KMS-11 (cell line): ENCODE results near the gene EEF2K.

Experiments used
- H2AFZ ChIP-seq: fragments of 200-600 bp; sonication (generic); 2 replicates; pipeline ENCODE4 v1.6.1; 2016; ENCODE audit warnings: antibody characterized with exemption, mixed run types, low read depth
- H3K27ac ChIP-seq: fragments of 200-600 bp; sonication (generic); 2 replicates; pipeline ENCODE4 v1.6.1; 2016; ENCODE audit warnings: mild to moderate bottlenecking, mixed run types
- H3K27me3 ChIP-seq: fragments of 200-600 bp; sonication (generic); 2 replicates; pipeline ENCODE4 v1.6.1; 2017; ENCODE audit warnings: mild to moderate bottlenecking, low read depth, mixed run types, moderate library complexity; ENCODE audit not compliant: insufficient read depth
- H3K36me3 ChIP-seq: fragments of 200-600 bp; sonication (generic); 2 replicates; pipeline ENCODE4 v1.6.1; 2017; ENCODE audit warnings: mild to moderate bottlenecking, mixed run types; ENCODE audit not compliant: insufficient read depth
- H3K4me1 ChIP-seq: fragments of 200-600 bp; sonication (generic); 2 replicates; pipeline ENCODE4 v1.6.1; 2016; ENCODE audit warnings: mild to moderate bottlenecking, low read depth, mixed run types; ENCODE audit not compliant: poor library complexity, severe bottlenecking
- H3K4me2 ChIP-seq: fragments of 200-600 bp; sonication (generic); 2 replicates; pipeline ENCODE4 v1.7.0; 2016; ENCODE audit warnings: mild to moderate bottlenecking, mixed run types
- H3K4me3 ChIP-seq: fragments of 200-600 bp; sonication (generic); IDR thresholded peaks from 2 replicates; pipeline ENCODE4 v1.6.1; 2017; ENCODE audit warnings: low read depth, low read length, mixed read lengths; ENCODE audit not compliant: insufficient read depth
- H3K79me2 ChIP-seq: fragments of 200-600 bp; sonication (generic); 2 replicates; pipeline ENCODE4 v1.6.1; 2016; ENCODE audit warnings: low read depth, mixed run types; ENCODE audit not compliant: insufficient read depth
- H3K9ac ChIP-seq: fragments of 200-600 bp; sonication (generic); 2 replicates; pipeline ENCODE4 v1.6.1; 2016; ENCODE audit warnings: mild to moderate bottlenecking, mixed run types
- H4K20me1 ChIP-seq: fragments of 200-600 bp; sonication (generic); 2 replicates; pipeline ENCODE4 v1.6.1; 2016; ENCODE audit warnings: mild to moderate bottlenecking, mixed run types; ENCODE audit not compliant: insufficient read depth
- TF ChIP-seq, protein P1 (sequence below): fragments of 200-600 bp; sonication (generic); conservative IDR thresholded peaks from 2 replicates; pipeline ENCODE4 v1.6.1; 2017; ENCODE audit warnings: low read depth, mild to moderate bottlenecking, antibody characterized with exemption, low read length, moderate library complexity, mixed read lengths

Gene EEF2K

DNA sequence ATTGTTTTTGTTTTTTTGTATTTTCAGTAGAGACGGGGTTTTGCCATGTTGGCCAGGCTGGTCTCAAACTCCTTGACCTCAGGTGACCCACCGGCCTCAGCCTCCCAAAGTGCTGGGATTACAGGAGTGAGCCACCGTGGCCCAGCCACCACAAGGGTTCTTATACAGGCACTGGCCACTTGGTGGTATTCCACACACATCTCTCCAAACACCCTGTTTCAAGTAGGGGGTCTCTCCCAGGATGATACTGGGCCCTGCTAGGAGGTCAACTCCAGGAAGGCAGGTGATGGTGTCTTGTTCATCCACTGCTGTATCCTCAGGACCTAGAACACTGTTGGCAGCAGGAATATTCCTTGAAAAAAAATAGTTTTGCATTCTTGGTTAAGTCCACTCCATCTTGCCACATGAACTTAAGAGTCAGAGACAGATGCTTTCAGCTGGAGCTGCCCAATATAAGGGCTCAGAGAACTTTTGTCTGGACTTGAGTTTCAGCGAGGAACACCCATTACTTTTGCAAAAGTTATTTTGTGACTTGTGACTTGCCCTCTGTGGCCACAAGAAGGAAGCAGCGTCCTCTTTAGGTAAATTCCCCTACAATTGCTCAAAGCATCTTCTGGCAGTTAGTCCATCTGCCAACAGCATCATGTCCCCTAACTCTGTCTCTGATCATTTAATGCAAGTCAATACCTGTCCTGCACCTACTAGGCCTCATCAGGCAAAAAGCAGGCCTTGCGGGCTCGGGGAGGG, 7.4 kb upstream of the EEF2K start:
- no peaks in the 10 kb centered on the region for H3K27me3 ChIP-seq
- H2AFZ ChIP-seq: peak overlapping the region; percentile 67; the same call in 1 of the 2 replicates
- H3K36me3 ChIP-seq: no peaks in the 10 kb centered on the region
- no peak overlapping the region for H3K4me3 ChIP-seq
- no peaks in the 10 kb centered on the region for H4K20me1 ChIP-seq
- H3K4me1 ChIP-seq: peaks cover 87% of the 10 kb centered on the region
- peak overlapping the region; percentile 91 for H3K27ac ChIP-seq
- peak overlapping the region; percentile 74 for H3K9ac ChIP-seq
- H3K79me2 ChIP-seq: no peaks in the 10 kb centered on the region
- TF ChIP-seq, protein P1, sequence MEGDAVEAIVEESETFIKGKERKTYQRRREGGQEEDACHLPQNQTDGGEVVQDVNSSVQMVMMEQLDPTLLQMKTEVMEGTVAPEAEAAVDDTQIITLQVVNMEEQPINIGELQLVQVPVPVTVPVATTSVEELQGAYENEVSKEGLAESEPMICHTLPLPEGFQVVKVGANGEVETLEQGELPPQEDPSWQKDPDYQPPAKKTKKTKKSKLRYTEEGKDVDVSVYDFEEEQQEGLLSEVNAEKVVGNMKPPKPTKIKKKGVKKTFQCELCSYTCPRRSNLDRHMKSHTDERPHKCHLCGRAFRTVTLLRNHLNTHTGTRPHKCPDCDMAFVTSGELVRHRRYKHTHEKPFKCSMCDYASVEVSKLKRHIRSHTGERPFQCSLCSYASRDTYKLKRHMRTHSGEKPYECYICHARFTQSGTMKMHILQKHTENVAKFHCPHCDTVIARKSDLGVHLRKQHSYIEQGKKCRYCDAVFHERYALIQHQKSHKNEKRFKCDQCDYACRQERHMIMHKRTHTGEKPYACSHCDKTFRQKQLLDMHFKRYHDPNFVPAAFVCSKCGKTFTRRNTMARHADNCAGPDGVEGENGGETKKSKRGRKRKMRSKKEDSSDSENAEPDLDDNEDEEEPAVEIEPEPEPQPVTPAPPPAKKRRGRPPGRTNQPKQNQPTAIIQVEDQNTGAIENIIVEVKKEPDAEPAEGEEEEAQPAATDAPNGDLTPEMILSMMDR: peak; percentile 48
- peak overlapping the region; percentile 69 for H3K4me2 ChIP-seq

DNA sequence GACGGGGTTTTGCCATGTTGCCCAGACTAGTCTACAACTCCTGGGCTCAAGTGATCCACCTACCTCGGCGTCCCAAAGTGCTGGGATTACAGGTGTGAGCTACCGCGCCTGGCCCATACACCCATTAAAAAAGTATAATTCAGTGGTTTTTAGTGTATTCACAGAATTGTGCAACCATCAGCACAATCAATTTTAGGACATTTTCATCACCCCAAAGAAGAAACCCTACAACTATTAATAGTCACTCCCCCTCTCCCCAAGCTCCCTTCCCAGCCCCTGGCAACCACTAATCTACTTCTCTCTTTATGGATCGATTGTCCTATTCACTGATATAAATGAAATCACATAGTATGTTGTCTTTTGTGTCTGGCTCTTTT, 3.8 kb upstream of the EEF2K start:
- no peak overlapping the region for H3K4me2 ChIP-seq
- TF ChIP-seq, protein P1: no peak
- no peak overlapping the region for H3K9ac ChIP-seq
- H3K79me2 ChIP-seq: peaks cover 8% of the 10 kb centered on the region; the same call in 1 of the 2 replicates
- peaks cover 77% of the 10 kb centered on the region for H3K4me1 ChIP-seq
- H2AFZ ChIP-seq: no peak overlapping the region
- H3K27ac ChIP-seq: no peak overlapping the region
- H4K20me1 ChIP-seq: no peaks in the 10 kb centered on the region
- H3K27me3 ChIP-seq: no peaks in the 10 kb centered on the region
- H3K4me3 ChIP-seq: no peak overlapping the region
- no peaks in the 10 kb centered on the region for H3K36me3 ChIP-seq

DNA sequence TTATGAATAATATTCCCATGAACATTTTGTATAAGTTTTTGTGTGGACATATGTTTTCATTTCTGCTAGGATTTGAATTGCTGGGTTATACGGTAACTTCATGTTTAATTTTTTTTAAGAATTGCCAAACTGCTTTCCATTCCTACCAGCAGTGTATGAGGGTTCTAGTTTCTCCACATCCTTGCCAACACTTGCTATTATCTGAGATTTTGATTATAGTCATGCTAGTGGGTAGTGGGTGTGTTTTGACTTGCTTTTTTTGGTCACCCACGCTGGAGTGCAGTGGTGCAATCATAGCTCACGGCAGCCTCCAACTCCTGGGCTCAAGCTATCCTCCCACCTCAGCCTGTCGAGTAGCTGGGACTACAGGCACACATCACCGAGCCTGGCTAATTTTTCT, 3.0 kb upstream of the EEF2K start:
- Histone ChIP-seq H2AFZ (no peak overlapping the region), H3K79me2 (peaks cover 16% of the 10 kb centered on the region), H4K20me1 (no peaks in the 10 kb centered on the region), H3K4me3 (no peak overlapping the region), H3K27me3 (no peaks in the 10 kb centered on the region), H3K4me2 (no peak overlapping the region), H3K9ac (no peak overlapping the region), H3K36me3 (no peaks in the 10 kb centered on the region), H3K4me1 (peaks cover 77% of the 10 kb centered on the region), H3K27ac (no peak overlapping the region)
- TF ChIP-seq, protein P1: no peak

DNA sequence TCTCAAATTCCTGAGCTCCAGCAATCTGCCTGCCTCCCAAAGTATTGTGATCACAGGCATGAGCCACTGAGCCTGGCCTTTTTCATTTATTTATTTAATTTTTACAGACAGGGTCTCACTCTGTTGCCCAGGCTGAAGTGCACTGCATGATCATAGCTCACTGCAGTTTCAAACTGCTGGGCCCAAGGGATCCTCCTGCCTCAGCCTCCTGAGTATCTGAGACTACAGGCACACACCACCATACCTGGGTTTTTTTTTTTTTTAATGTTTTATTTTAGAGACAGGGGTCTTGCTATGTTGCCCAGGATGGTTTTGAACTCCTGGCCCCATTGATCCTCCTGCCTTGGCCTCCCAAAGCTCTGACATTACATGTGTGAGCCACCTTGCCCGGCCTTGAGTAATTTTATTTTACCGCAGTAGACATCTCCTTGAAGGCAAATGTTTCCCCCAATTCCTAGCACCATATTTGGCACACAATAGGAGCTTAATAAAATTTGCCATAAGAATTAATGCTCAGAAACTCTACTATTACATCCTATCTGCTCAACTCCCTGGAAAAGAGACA, 1.9 kb upstream of the EEF2K start:
- Histone ChIP-seq H3K36me3 (no peaks in the 10 kb centered on the region), H3K4me1 (peaks cover 71% of the 10 kb centered on the region), H3K27me3 (no peaks in the 10 kb centered on the region), H2AFZ (no peak overlapping the region), H3K4me2 (no peak overlapping the region), H4K20me1 (no peaks in the 10 kb centered on the region), H3K79me2 (peaks cover 27% of the 10 kb centered on the region), H3K9ac (no peak overlapping the region), H3K4me3 (no peak overlapping the region), H3K27ac (no peak overlapping the region)
- TF ChIP-seq, protein P1: no peak
